Activated CD8-positive, alpha-beta T cell treated with anti-CD3 and anti-CD28 coated beads for 36 hours (primary cell): ENCODE measurements around the gene CLIP2. TPM values are rescaled to one million over a fixed set of nuclear protein-coding genes. Genes with fewer than 3 reads are reported as not detected.

Source experiments
- ATAC-seq: fragments of 200-7000 bp; cut with Tn5 transposase; one replicate; pipeline ENCODE4 v1.10.0; 2021; ENCODE audit warnings: mild to moderate bottlenecking, moderate library complexity
- CTCF ChIA-PET: fragments of 350-600 bp; sonication (Branson Sonifier 250); formaldehyde crosslinking; loops from one replicate; lab custom pipeline; 2021; ENCODE audit warnings: antibody characterized with exemption; lab: Charles Lee
- POLR2A ChIA-PET: fragments of 350-600 bp; sonication (Branson Sonifier 250); formaldehyde crosslinking; loops from one replicate; lab custom pipeline; 2021; ENCODE audit warnings: antibody characterized with exemption; lab: Charles Lee
- DNase-seq: peaks from one replicate; pipeline ENCODE4 v3.0.0-alpha.2; 2020
- H3K27ac Mint-ChIP-seq: one replicate; pipeline ENCODE4 v1.8.0; 2021; ENCODE audit warnings: mild to moderate bottlenecking, mixed read lengths
- H3K27me3 Mint-ChIP-seq: one replicate; pipeline ENCODE4 v1.8.0; 2021; ENCODE audit warnings: mixed read lengths
- H3K36me3 Mint-ChIP-seq: one replicate; pipeline ENCODE4 v1.8.0; 2021; ENCODE audit warnings: low read depth, mixed read lengths
- H3K4me1 Mint-ChIP-seq: one replicate; pipeline ENCODE4 v1.8.0; 2021; ENCODE audit warnings: low read depth, mixed read lengths
- H3K4me3 Mint-ChIP-seq: one replicate; pipeline ENCODE4 v1.8.0; 2021; ENCODE audit warnings: mild to moderate bottlenecking, moderate library complexity, mixed read lengths
- H3K9me3 Mint-ChIP-seq: one replicate; pipeline ENCODE4 v1.8.0; 2021; ENCODE audit warnings: mixed read lengths
- CTCF ChIP-seq: fragments of 200-600 bp; IDR thresholded peaks from one replicate; pipeline ENCODE4 v1.8.0; 2022; ENCODE audit warnings: antibody characterized with exemption, mild to moderate bottlenecking
- intact Hi-C: fragments of 100-400 bp; cut with micrococcal nuclease; formaldehyde crosslinking; loops from one replicate; pipeline ENCODE4 v1.10.0; 2022
- total RNA-seq, 2 experiments: library from RNA; stranded (reverse); gene quantifications; one replicate each; pipeline ENCODE4 v1.2.3, GENCODE V29; 2021

The CLIP2 gene
- total RNA-seq, 2 experiments from 2014 or later, result 1.3 to 1.4 TPM

GRCh38 chr7:74441801-74442200 is 152.6 kb downstream of the CLIP2 start:
- POLR2A ChIA-PET, result no interaction called here
- TF ChIP-seq CTCF, result no peak
- no peak overlapping the region for H3K4me3 Mint-ChIP-seq
- intact Hi-C loops, result no loop called here
- no peak overlapping the region for H3K27ac Mint-ChIP-seq
- ATAC-seq (no peak), DNase-seq (no peak)
- H3K27me3 Mint-ChIP-seq, result no peaks in the 10 kb centered on the region
- no peaks in the 10 kb centered on the region for H3K4me1 Mint-ChIP-seq
- H3K9me3 Mint-ChIP-seq, result peaks cover 5% of the 10 kb centered on the region
- no peaks in the 10 kb centered on the region for H3K36me3 Mint-ChIP-seq
- CTCF ChIA-PET, result no interaction called here

- ChIA-PET CTCF (interaction anchor here (1.0 kb wide), 1 partner anchor 42 kb away, joined by 5 read pairs; no protein-coding TSS in a partner anchor), POLR2A (interaction anchor here (0.6 kb wide), 1 partner anchor 256 kb away, joined by 3 read pairs; no protein-coding TSS in a partner anchor)
- TF ChIP-seq CTCF, result no peak
- ATAC-seq (no peak), DNase-seq (no peak)
- Mint-ChIP-seq H3K27ac (no peak overlapping the region), H3K9me3 (no peaks in the 10 kb centered on the region), H3K4me1 (no peaks in the 10 kb centered on the region), H3K27me3 (no peaks in the 10 kb centered on the region), H3K36me3 (no peaks in the 10 kb centered on the region), H3K4me3 (no peak overlapping the region)
- intact Hi-C loops, result no loop called here
Measured at GRCh38 chr7:74443543-74444247, 154.5 kb downstream of the CLIP2 start.

GRCh38 chr7:74449144-74449543 is 159.9 kb downstream of the CLIP2 start:
- no peak for DNase-seq
- peaks cover 10% of the 10 kb centered on the region for H3K4me1 Mint-ChIP-seq
- no peak overlapping the region for H3K27ac Mint-ChIP-seq
- ChIA-PET CTCF (interaction anchor here (0.7 to 4.0 kb wide), 13 partner anchors 10 to 123 kb away, joined by 3 to 21 read pairs (median 4); no protein-coding TSS in a partner anchor), POLR2A (no interaction called here)
- intact Hi-C loops, result no loop called here
- H3K36me3 Mint-ChIP-seq, result no peaks in the 10 kb centered on the region
- no peak overlapping the region for H3K4me3 Mint-ChIP-seq
- ATAC-seq, result no peak
- no peak for TF ChIP-seq CTCF
- peaks cover 7% of the 10 kb centered on the region for H3K27me3 Mint-ChIP-seq
- no peaks in the 10 kb centered on the region for H3K9me3 Mint-ChIP-seq

DNA sequence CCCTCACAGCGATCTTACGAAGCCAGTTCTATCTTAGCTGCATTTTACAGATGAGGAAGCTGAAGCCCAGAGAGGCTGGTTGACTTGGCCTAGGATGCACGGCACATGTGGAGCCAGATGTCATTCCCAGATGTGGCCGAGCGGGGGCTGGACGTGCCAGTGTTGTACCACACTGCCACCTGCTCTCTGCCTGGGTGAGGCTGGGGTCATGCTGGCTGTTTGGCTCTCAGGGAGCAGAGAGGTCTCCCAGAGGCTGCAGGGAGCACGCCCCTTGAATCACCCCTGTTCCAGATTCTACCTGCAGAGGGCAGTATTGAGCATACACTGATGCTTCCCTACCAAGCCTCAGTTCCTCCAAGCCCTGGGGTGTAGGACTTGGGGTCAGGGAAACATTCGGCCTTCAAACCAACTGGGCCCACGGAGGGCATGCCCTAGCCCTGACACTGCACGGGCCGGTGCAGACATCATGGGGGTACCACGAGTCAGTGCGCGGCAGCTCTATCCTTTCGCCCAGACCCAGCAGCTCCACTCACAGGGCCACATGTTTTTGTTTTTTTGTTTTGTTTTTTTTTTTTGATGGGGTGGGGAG is 160.7 kb downstream of the CLIP2 start:
- H3K27ac Mint-ChIP-seq, result no peak overlapping the region
- intact Hi-C loops, result loop anchor here (10.0 kb wide), 1 partner anchor 95 kb away; no protein-coding TSS in a partner anchor
- peak; percentile 81 for DNase-seq
- H3K27me3 Mint-ChIP-seq, result peaks cover 7% of the 10 kb centered on the region
- ATAC-seq, result peak; percentile 14
- peaks cover 10% of the 10 kb centered on the region for H3K4me1 Mint-ChIP-seq
- no peaks in the 10 kb centered on the region for H3K9me3 Mint-ChIP-seq
- CTCF ChIA-PET, result interaction anchor here (0.6 to 4.0 kb wide), 17 partner anchors 9 to 198 kb away, joined by 3 to 21 read pairs (median 3); no protein-coding TSS in a partner anchor
- H3K36me3 Mint-ChIP-seq, result no peaks in the 10 kb centered on the region
- peak; percentile 86 for TF ChIP-seq CTCF
- POLR2A ChIA-PET, result no interaction called here
- no peak overlapping the region for H3K4me3 Mint-ChIP-seq
